Endothelial cell of umbilical vein (primary cell): ENCODE results near the gene SPART. TPM values are rescaled to one million over a fixed set of nuclear protein-coding genes. Genes with fewer than 3 reads are reported as not detected.
"Not testable (repeated sequence)": the region's sequence is repeated elsewhere in the genome, so short reads cannot be mapped to it uniquely, and the experiment has no call there.

Experiments used
- BruUV-seq: library from RNA; stranded (reverse); fragments of 400-500 nt; replicated peaks from 2 replicates; lab custom pipeline; 2021; lab: Mats Ljungman, UMichigan
- CTCF ChIA-PET: fragments of 300-600, 350-600 bp; sonication (Branson Sonifier 250); formaldehyde crosslinking; loops from one replicate; lab custom pipeline; 2021; ENCODE audit warnings: antibody characterized with exemption, inconsistent platforms; lab: Charles Lee
- POLR2A ChIA-PET: fragments of 300-600, 350-600 bp; sonication (Branson Sonifier 250); formaldehyde crosslinking; loops from one replicate; lab custom pipeline; 2021; ENCODE audit warnings: antibody characterized with exemption, inconsistent platforms; lab: Charles Lee
- DNase-seq: peaks from one replicate; pipeline ENCODE4 v3.0.0-alpha.2; 2011; ENCODE audit warnings: low read depth, low spot score
- FAIRE-seq: peaks from 2 replicates; lab custom pipeline; 2011; peaks lifted over from hg19 to GRCh38; lab: Jason Lieb, UNC
- H2AFZ ChIP-seq: 2 replicates; pipeline ENCODE4 v1.6.0; 2012; ENCODE audit warnings: low read depth, low read length, control low read depth, inconsistent platforms
- H3K27ac ChIP-seq: 2 replicates; pipeline ENCODE4 v1.5.1; 2011; ENCODE audit warnings: low read depth, mild to moderate bottlenecking, control low read depth, low read length, moderate library complexity; ENCODE audit not compliant: insufficient read depth
- H3K27me3 ChIP-seq, 2 experiments: 2 replicates each; pipeline versions ENCODE4 v1.6.0 to v1.6.1; 2011; ENCODE audit warnings: low read length in 2 of 2, mixed read lengths in 1 of 2; ENCODE audit not compliant: control insufficient read depth in 2 of 2, insufficient read depth in 2 of 2
- H3K36me3 ChIP-seq, 2 experiments: 2 replicates in 1 of 2; 3 replicates in 1 of 2; pipeline ENCODE4 v1.5.1; 2011; ENCODE audit warnings: low read length in 2 of 2, mild to moderate bottlenecking in 1 of 2, moderate library complexity in 1 of 2; ENCODE audit not compliant: control insufficient read depth in 2 of 2, insufficient read depth in 2 of 2; ENCODE audit errors: extremely low read depth in 1 of 2
- H3K4me1 ChIP-seq: 3 replicates; pipeline ENCODE4 v1.5.1; 2011; ENCODE audit warnings: mild to moderate bottlenecking, low read length; ENCODE audit not compliant: control insufficient read depth, insufficient read depth; ENCODE audit errors: extremely low read depth
- H3K4me2 ChIP-seq: 2 replicates; pipeline ENCODE4 v1.6.1; 2011; ENCODE audit warnings: low read length, control low read depth, mixed read lengths; ENCODE audit not compliant: insufficient read depth
- H3K4me3 ChIP-seq, 3 experiments: fragments of 200-600 bp in 1 of 3; sonication (generic), shearing (Covaris generic) in 1 of 3; replicated peaks in 1 of 3; 2 replicates each; pipeline ENCODE4 v1.5.1; 2011 to 2016; ENCODE audit warnings: control low read depth in 3 of 3, low read length in 3 of 3, mild to moderate bottlenecking in 2 of 3, inconsistent platforms in 1 of 3, low read depth in 1 of 3, moderate library complexity in 1 of 3; ENCODE audit not compliant: insufficient read depth in 1 of 3
- H3K79me2 ChIP-seq: 2 replicates; pipeline ENCODE4 v1.6.0; 2012; ENCODE audit warnings: low read length, inconsistent platforms; ENCODE audit not compliant: control insufficient read depth, insufficient read depth
- H3K9ac ChIP-seq: replicated peaks from 2 replicates; pipeline ENCODE3; 2011; ENCODE audit warnings: low read length, control low read depth; ENCODE audit not compliant: insufficient read depth; ENCODE audit errors: extremely low read depth
- H3K9me1 ChIP-seq: replicated peaks from 3 replicates; pipeline ENCODE4 v1.6.0; 2011; ENCODE audit warnings: mild to moderate bottlenecking, low read length; ENCODE audit not compliant: control insufficient read depth, insufficient read depth; ENCODE audit errors: extremely low read depth
- H3K9me3 ChIP-seq: replicated peaks from 2 replicates; pipeline ENCODE4 v1.5.1; 2012; ENCODE audit warnings: low read length, inconsistent platforms; ENCODE audit not compliant: control insufficient read depth, insufficient read depth
- H4K20me1 ChIP-seq: replicated peaks from 2 replicates; pipeline ENCODE3; 2011; ENCODE audit warnings: mild to moderate bottlenecking, low read length; ENCODE audit not compliant: control insufficient read depth, insufficient read depth; ENCODE audit errors: extremely low read depth
- EZH2 ChIP-seq: IDR thresholded peaks from 2 replicates; pipeline ENCODE4 v1.6.1; 2012; ENCODE audit warnings: borderline replicate concordance, low read depth, mild to moderate bottlenecking, moderate library complexity, low read length, inconsistent platforms; ENCODE audit not compliant: severe bottlenecking
- GATA2 ChIP-seq: IDR thresholded peaks from 2 replicates; pipeline ENCODE4 v1.7.0; 2011; ENCODE audit warnings: low read depth, mild to moderate bottlenecking, moderate library complexity, mixed read lengths, low read length; ENCODE audit not compliant: insufficient read length, insufficient read depth
- MYC ChIP-seq: IDR thresholded peaks from one replicate; pipeline ENCODE4 v1.6.1; 2011; ENCODE audit warnings: mild to moderate bottlenecking, low read depth, low read length
- POLR2AphosphoS5 ChIP-seq: IDR thresholded peaks from 2 replicates; pipeline ENCODE4 v1.6.1; 2012; ENCODE audit warnings: low read depth, mild to moderate bottlenecking, control low read depth, low read length, moderate library complexity; ENCODE audit not compliant: insufficient read depth
- dilution Hi-C: fragments of 300-500 bp; cut with MboI; formaldehyde crosslinking; loops from one replicate; pipeline ENCODE4 v1.15.0; 2019; ENCODE audit warnings: low sequenced_read_pairs; ENCODE audit not compliant: extremely low pct_ligation_motif_present
- intact Hi-C: fragments of 100-400 bp; cut with micrococcal nuclease; formaldehyde crosslinking; loops from one replicate; pipeline ENCODE4 v1.10.0; 2022
- polyA plus RNA-seq, 4 experiments: library from polyadenylated mRNA; depleted of rRNA in 3 of 4; stranded (reverse) in 3 of 4; unstranded in 1 of 4; fragments of >200 nt; gene quantifications; 2 replicates each; pipeline versions ENCODE4 v1.2.1 to v1.2.3, GENCODE V29; 2011 to 2012; ENCODE audit warnings: missing spikeins in 1 of 4
- total RNA-seq: library from RNA; stranded (reverse); gene quantifications from 2 replicates; pipeline ENCODE4 v1.2.3, GENCODE V29; 2021
- TF ChIP-seq, protein P1 (sequence below): IDR thresholded peaks from 2 replicates; pipeline ENCODE4 v1.6.1; 2011; ENCODE audit not compliant: insufficient read depth, insufficient read length

Gene SPART
- total and polyA plus RNA-seq, 2 donors (not counting 3 experiments of a cell fraction or from before 2014, with no cell fraction given): 40.8 to 73.6 TPM

DNA sequence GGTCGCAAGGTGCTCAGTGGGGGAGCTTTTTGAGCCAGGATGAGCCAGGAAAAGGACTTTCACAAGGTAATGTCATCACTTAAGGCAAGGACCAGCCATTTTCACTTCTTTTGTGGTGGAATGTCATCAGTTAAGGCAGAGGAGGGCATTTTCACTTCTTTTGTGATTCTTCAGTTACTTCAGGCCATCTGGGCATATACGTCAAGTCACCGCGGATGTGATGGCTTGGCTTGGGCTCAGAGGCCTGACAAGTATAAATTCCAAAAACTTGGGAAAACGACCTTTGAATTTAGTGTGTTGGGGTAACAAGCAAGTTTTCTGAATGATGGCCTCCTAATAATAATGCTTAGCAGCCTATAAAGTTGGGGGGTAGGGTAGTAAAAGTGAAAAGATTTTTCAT, 21.3 kb downstream of the SPART start:
- H3K4me1 ChIP-seq, H3K9me1 ChIP-seq, intact Hi-C loops, H3K4me3 ChIP-seq, H3K9me3 ChIP-seq, H3K27me3 ChIP-seq, DNase-seq, H3K9ac ChIP-seq, FAIRE-seq, POLR2A ChIA-PET, dilution Hi-C loops, BruUV-seq, H3K27ac ChIP-seq, H3K79me2 ChIP-seq, H3K4me2 ChIP-seq, H2AFZ ChIP-seq, H4K20me1 ChIP-seq: not testable (repeated sequence)
- CTCF ChIA-PET: interaction anchor here (1.1 to 1.5 kb wide), 3 partner anchors 13 to 22 kb away, joined by 3 to 5 read pairs (median 4); no protein-coding TSS in a partner anchor
- H3K36me3 ChIP-seq: peaks cover 13 to 20% of the 10 kb centered on the region in 2 experiments

DNA sequence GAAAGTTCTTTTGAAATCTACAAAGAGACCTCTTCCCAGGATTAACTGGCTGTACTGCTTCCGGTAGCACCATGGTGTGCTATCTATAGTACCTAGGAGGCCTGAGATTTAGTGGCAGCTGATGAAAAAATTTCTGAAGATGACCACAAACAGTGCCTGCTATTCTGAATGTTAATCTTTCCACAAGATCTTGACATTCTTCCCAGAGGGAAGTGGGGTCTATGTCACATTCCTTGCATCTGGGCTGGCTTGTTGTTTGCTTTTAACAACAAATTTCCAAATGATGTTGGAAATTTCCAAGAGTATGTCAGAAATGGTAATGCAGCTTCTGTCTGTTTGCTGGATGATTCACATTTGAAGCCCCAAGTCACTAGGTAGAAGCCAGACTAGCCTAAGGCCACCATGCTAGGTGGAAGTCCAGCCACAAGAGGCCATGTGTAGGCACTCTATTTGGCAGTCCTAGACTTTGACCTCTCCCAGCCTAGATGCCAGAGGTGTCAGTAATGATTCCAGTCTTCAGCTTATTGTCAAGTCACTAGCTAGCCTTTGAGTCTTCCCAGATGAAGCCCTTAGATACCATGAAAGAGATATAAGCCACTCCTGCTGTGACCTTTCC, 22.1 kb downstream of the SPART start:
- Histone ChIP-seq H3K9me3 (no peaks in the 10 kb centered on the region), H3K9ac (no peak overlapping the region), H3K79me2 (peaks cover 4% of the 10 kb centered on the region), H3K9me1 (no peaks in the 10 kb centered on the region), H3K27ac (no peak overlapping the region), H2AFZ (no peak overlapping the region), H3K4me3 (no peak overlapping the region), H3K4me1 (no peaks in the 10 kb centered on the region), H3K27me3 (no peaks in the 10 kb centered on the region), H3K36me3 (peaks cover 13 to 16% of the 10 kb centered on the region in 2 experiments), H3K4me2 (no peak overlapping the region), H4K20me1 (peaks cover 2% of the 10 kb centered on the region)
- no TSS peak for BruUV-seq
- ChIA-PET POLR2A (no interaction called here), CTCF (interaction anchor here (1.1 to 1.5 kb wide), 4 partner anchors 12 to 23 kb away, joined by 3 to 4 read pairs (median 4); no protein-coding TSS in a partner anchor)
- TF ChIP-seq MYC: no peak
- TF ChIP-seq EZH2: no peak
- TF ChIP-seq POLR2AphosphoS5: no peak
- no peak for TF ChIP-seq GATA2
- TF ChIP-seq, protein P1, sequence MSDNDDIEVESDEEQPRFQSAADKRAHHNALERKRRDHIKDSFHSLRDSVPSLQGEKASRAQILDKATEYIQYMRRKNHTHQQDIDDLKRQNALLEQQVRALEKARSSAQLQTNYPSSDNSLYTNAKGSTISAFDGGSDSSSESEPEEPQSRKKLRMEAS: no peak
- no peak for FAIRE-seq
- dilution Hi-C loops: no loop called here
- DNase-seq: no peak
- intact Hi-C loops: no loop called here
